ENCODE data around the gene HS3ST3B1.

The HS3ST3B1 gene

DNA sequence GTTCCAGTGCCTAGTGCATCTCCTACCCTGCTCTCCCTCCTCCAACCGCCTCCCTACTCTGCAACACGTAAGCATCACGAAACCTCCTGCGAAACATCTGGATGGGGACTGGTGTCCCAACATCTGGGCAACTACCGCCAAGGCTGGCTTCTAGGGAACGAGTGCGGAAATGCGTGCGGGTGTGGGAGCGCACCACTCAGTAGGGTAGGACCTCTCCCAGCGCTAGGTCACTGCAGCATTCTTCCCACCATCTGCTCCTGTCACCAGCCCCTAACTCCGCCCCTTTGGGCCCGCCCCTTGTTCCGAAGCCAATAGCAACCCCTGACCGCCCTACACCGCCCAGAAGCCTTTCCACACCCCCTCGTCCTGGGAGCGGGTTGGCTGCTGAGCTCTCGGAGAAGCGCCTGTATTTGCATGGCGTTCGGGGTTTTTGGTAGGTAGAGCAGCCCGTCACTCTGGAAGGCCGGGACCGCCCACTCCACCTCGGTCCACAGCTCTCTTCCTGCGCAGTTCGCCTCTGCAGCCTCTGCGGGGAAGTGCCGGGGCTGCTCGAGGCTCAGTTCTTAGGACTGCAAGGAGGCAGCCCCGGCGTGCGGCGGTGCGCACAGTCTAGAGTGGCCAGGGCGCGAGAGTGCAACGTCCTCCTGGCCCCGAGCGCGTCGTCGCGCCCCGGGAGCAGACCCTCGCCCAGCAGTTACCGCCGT is at the start of gene HS3ST3B1:
Gene HS3ST3B1 (plus strand): TSS at position 507 of the 704 bp plus-strand sequence. CDS start 438 bp downstream, outside the sequence.
- DNase-seq (ENCODE audit: low spot score): peak; percentile 97

DNA sequence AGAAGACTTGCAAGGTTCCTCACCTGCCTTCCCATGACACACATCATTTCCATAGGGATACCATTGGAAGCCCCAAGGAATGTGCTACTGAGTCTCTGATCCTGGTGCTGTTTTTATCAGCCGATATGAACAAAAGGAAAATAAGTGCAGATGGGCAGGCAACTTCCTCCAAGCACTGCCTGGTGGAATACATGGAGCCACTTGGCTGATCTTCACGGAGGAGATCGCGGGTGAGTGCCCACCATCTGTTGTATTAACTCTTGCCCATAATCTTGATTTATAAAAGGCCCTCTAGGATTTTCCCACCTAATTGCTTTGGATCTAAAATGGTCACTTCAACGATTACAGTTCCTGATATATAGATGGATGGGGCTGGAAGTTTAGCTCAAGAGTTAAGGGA is 39.5 kb upstream of the HS3ST3B1 start:
- DNase-seq (ENCODE audit: low spot score): no peak

DNA sequence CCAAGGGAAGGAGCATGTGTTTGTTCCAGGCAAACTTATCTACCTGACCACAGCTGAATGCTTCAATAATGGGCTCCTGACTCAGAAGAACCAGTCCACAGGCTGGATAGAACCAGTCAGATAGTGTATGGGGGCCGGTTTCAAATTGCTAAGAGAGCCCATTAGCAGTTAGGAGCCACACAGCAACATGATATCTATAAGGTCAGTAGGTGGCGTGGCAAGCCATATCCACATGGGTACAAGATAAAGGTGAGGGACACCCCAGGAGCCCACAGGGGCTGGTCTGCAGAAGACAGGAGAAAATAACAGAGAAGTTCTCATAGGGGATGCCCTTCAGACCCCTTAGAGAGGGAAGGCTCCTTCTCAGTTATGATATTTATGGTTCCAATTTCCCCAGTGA is 32.6 kb upstream of the HS3ST3B1 start:
- no peak for DNase-seq (ENCODE audit: low spot score)

DNA sequence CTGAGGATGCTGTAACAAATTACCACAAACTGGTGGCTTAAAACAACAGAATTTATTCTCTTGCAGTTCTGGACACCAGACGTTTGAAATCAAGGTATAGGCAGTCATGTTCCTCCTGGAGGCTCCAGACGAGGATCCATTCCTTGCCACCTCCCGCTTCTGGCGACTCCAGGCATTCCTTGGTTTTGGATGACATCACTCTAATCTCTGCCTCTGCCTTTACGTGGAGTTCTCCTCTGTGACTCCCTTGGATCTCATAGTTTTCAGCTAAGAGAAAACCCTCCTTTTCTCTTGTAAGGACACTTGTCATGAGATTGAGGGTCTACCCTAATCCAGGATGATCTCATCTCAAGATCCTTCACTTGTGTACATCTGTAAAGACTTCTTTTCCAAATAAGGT is 31.4 kb upstream of the HS3ST3B1 start:
- no peak for DNase-seq (ENCODE audit: low spot score)

DNA sequence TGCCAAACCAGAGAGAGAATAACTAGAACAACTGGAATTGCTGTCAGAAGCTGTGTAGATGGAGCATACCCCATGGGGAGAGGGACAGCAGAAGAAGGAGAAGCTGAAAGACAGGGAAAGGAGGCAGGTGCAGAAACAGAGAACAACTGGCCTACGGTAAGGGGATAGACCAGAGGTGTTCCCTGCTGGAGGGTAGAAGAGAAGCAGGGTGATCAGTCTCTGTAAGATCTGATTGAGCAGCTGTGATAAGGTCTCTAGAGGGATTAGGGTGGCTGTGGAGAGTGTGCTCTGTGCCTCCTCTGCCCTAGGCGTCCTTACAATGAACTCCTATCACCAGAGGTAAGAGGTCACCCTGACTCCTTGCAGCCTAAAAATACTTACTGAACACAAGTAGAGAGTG is 30.4 kb upstream of the HS3ST3B1 start:
- DNase-seq (ENCODE audit: low spot score): no peak

DNA sequence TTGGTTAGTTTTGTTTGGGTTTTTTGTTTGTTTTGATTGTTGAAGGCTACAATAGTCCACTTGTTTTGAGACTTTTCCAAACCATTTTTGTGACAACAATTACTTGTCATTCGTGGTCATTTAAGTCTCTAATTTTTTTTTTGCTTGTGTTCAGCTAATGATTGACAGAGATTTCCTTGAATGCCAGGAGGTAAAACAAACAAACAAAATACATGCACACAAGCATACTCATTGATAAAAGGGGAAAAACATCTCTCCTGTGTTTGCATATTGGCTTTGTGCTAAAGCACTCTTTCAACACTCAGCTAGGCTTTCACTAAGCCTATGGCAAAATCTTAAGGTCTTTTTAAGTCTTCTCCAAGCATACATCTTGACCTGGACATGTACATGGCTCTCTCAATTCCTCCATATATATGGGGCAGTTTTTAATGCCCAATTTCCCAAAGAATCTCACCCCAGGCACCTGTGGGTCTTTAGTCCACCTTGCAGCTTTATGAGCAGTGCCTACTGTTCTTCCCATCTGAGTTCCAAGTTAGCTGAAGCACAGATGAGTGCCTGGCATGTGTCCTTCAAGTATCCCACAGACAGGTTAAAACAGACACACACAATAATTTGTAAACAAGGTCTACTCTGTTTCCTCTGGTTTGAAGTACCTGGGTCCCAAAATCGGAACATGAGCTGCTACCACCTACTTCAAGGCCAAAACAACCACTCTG is 24.2 kb upstream of the HS3ST3B1 start:
- no peak for DNase-seq (ENCODE audit: low spot score)

DNA sequence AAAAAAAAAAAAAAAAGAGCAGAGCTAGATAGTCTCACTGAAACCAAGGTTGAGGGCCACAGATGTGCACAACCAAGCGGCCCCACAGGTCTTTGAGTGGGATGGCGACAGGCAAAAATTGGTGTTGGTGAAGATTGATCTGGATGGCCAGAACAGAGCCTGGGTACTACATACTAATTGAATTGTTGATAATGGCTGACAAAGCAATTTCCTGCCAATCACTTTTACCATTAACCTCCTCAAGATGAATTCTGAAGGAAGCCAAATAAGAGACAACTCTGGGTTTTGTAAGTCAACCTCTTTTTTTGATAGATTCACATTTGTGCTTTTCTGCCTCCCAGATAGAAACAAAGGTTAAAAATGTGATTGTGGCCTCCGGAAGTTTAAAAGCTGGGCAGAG is 19.4 kb upstream of the HS3ST3B1 start:
- DNase-seq (ENCODE audit: low spot score): no peak

DNA sequence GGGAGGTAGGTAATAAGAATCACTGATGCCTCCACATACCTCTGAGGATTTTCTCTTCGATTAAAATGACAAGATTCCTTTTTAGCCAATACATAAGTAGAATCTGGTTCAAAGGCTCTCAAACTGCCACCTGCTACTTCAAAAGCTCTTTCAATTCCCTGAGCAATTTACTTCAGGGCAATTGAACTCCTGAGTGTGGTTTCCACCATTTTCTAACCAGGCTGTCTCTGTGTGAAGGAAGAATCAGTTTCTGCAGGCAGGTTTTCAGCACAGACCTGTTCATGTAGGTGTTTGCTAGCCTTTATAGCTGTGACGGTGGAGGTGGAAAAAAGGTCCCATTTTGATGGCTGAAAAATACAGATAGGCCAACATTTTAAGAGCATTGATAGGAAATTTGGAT is 18.2 kb upstream of the HS3ST3B1 start:
- DNase-seq (ENCODE audit: low spot score): no peak

DNA sequence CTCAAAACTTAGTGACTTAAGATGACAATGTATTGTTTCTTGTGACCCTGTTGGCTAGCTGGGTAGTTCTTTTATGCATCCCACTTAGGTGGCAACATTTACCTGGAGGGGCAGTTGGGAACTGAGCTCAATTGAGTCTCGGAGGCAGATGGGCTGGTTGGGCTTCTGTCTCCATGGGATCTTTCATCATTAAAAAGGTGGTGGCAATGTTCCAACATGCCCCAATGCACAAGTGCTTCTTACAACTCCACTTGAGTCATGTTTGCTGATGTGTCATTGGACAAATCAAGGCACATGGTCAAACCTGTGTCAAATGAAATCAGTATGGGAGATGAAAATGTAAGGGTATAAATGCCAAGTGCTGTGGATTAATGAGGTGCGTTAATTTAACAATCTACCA is 11.7 kb upstream of the HS3ST3B1 start:
- no peak for DNase-seq (ENCODE audit: low spot score)

DNA sequence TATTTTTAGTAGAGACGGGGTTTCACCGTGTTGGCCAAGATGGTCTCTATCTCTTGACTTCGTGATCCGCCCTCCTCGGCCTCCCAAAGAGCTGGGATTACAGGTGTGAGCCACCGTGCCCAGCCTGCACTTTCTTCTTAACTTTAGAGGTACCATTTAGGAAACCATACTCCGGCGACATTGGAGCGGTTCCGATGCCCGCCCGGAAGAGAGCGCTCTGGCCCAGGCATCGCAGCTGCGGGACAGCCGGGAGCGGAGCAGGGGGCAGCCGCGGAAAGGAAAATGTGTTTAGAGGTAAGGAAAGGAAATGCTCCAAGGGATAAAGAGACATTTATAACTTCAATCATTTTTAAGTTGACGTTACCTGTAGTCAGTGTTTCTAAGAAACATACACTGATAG is 6.0 kb upstream of the HS3ST3B1 start:
- no peak for DNase-seq (ENCODE audit: low spot score)

DNA sequence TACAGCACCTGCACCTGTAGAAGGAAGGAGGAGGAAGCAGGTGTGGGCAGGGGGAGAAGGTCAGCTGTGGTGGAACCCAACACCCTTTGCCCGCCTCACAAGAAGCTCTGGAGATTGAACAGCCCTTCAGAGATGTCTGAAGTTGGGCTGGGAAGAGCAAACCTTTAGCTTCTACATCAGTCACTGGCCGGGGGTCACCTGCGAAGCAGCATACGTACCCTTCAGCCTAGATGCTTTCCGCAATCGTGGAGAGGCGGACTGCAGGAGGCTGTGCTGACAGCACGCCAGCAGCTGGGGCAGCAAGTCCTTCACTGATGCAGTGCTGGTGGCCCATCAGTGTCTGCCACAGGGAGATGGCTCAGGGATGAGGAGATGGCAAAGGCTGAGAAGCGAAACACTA is 5.2 kb upstream of the HS3ST3B1 start:
- no peak for DNase-seq (ENCODE audit: low spot score)

DNA sequence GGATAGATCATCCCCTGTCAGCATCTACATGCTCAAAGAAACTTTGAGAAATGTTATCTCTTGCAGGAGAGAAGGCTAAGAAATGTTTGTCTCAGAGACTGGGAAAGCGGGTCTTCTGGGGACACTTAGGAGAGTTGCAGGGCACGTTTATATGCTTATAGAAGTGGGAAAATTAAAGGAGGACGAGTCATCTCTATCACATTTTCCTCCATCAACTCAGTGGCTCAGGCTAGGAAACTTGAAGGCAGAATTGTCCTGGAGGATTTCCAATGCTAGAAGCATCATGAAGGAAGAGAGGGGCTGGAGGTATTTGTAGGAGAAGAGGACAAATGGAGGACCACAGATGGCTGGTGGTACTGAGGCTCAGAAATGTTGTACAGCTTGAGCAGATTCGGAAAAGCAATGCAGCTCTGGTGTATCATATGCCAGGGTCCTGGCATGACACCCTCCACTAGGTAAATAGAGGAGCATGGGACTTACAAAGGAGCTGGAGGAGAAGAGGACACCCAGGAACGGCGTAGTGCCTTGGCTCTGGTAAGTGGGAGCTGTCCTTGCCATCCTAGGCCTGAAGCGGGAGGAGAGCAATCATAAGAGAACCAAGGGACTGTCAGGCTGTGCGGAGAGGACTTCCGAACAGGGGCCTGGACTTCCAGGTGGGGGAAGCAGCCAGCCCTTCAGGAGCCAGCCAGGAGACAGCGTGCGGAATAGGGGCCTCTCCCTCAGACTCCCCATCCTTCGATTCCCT is 4.5 kb upstream of the HS3ST3B1 start:
- DNase-seq (ENCODE audit: low spot score): no peak

DNA sequence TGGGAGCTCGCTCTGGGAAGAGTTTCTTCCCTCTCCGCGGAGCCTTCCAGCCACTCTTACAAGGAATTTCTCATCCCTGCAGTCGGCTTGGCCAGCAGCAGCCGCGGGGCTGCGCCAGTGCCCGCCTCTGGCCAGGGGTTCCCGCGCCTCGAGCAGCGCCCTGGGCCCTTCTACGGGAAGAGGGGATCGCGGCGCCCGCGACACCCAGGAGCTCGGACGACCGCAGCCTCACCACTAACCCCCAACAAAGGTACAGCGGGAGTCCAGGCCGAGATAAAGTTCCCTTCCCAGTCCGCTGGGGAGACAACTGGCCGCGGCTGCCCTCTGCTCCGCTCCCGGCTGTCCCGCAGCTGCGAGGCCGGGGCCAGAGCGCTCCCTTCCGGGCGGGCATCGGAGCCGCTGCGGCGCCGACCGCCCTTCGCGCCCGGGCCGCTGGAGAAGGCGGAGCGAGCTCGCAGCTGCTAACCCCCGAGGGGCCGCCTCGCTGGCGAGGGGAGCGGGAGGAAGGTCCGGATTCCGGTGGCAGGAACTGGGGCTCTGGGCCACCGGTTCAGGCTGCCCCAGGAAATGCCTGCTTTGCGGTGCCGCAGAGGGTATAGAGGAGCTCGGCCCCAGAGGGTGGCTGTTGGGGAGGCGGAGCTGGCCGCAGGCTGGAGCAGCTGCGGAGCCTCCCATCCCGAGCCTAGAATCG is 3.6 kb upstream of the HS3ST3B1 start:
- peak; percentile 17 for DNase-seq (ENCODE audit: low spot score)

DNA sequence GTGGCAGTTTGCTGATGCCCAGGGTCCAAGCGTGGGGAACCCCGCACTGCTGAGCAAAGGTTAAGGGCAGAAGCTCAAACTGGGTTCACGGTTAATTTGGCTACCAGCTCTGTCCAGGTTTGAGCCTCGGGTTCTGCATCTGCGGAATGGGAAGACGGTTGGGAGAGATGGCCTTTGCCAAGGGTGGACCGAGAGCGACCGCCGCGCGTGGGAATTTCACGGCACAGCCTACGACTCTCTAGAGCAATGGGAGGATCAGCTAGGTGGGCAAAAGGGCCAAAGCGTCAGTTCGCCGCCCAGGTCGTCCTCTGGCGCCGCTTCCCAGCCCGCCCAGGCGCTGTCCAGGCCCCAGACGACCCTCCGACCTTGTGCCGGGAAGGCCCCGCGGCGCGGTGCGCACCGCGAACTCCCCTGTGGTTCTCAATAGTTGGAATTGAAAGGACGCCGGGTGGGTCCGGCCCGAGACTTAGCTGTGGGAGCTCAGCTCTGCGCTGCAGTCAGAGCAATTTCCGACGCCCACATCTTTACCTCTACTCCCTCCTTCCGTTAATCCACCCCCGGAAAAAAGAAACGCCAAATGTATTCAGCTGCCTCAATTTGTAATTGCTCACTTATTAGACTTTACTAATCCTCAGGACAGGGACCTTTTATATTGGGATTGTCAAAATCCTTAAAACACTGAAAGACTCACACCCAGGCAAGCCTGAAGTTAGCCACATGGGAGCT is 2.5 kb upstream of the HS3ST3B1 start:
- DNase-seq (ENCODE audit: low spot score): no peak

DNA sequence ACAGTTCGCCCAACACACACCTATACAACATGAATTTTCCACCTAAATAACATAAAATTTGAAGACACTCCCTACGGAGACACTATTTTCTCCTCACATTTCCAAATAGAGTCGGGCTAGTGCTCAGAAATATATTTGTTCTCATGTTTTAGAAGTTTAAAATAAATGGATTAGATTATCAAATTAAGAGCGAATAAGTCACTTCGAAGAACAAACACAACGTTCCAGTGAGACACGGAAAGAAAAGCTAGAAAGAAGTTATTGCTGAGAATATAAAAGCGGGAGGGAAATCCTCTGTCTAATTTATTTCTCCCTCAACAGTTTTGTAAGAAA is 2.0 kb upstream of the HS3ST3B1 start:
- no peak for DNase-seq (ENCODE audit: low spot score)

DNA sequence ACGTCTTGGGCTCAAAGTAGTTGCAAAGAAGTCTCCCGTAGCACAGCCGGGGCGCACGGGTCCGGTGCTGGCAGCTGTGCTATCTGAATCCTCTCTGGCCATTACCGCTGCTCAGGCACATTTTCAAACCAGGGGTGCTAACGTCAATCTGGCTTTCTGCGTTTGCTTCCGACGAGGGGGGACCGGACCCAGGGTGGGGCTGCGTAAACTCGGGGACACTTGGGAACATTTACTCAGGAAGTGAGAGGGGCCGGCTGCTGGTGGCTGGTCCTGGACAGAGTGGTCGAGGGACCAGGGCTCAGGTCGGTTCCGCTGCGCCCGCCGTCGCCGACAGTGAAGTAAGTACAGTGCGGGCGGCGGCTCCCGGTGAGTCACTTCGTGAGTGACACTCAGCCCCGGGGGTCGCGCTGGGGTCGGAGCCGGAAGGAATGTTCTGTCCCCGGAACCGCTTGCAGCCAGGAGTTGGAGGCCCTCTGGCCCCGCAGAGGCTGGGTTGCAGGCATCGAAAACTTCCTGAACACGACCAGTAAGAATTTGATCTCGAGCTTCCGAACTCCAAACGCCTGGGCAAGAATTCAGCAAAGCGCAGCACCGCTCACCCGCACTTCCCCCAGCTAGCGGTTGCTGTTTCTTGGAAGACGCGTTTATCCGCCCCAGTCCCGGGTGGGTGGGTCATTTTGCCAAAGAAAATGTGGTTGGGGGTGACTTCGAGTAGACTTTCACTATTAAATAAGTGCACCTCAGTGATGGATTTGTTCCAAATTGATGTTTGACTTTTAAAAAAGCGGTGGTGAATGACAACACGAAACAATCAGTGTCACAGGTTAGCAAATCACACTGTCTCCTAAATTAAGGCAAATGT is 1.4 kb upstream of the HS3ST3B1 start:
- DNase-seq (ENCODE audit: low spot score): no peak

DNA sequence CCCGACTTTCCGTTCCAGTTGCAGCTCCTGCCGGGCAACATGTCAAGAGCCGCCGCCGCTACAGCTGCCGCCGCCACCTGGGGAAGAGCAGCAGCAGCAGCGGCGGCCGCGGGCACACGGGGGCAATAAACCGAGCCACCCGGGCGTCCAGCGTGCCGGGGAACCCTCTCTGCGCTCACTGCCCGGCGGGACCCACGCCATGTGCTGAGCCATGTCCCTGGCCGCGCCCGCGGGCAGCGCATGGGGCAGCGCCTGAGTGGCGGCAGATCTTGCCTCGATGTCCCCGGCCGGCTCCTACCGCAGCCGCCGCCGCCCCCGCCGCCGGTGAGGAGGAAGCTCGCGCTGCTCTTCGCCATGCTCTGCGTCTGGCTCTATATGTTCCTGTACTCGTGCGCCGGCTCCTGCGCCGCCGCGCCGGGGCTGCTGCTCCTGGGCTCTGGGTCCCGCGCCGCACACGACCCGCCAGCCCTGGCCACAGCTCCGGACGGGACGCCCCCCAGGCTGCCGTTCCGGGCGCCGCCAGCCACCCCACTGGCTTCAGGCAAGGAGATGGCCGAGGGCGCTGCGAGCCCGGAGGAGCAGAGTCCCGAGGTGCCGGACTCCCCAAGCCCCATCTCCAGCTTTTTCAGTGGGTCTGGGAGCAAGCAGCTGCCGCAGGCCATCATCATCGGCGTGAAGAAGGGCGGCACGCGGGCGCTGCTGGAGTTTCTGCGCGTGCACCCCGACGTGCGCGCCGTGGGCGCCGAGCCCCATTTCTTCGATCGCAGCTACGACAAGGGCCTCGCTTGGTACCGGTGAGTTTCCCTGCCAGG is 604 bp downstream of the HS3ST3B1 start:
- no peak for DNase-seq (ENCODE audit: low spot score)

DNA sequence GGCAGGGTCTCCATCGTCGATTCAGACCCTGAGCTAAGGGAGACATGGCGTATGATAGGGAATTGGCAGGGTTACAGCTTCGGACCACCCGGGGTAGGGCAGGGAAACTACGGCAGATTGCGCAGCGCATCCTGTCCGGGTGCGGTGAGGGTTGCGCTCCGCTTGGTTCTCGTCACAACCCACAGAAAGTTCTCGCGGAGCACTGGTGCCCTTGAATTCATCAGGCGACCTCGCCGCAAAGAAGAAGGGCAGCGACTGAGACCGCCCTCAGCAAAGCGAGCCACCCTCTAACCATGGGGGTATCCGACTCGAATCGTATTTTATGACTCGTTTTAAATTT is 1.2 kb downstream of the HS3ST3B1 start:
- DNase-seq (ENCODE audit: low spot score): peak; percentile 20

DNA sequence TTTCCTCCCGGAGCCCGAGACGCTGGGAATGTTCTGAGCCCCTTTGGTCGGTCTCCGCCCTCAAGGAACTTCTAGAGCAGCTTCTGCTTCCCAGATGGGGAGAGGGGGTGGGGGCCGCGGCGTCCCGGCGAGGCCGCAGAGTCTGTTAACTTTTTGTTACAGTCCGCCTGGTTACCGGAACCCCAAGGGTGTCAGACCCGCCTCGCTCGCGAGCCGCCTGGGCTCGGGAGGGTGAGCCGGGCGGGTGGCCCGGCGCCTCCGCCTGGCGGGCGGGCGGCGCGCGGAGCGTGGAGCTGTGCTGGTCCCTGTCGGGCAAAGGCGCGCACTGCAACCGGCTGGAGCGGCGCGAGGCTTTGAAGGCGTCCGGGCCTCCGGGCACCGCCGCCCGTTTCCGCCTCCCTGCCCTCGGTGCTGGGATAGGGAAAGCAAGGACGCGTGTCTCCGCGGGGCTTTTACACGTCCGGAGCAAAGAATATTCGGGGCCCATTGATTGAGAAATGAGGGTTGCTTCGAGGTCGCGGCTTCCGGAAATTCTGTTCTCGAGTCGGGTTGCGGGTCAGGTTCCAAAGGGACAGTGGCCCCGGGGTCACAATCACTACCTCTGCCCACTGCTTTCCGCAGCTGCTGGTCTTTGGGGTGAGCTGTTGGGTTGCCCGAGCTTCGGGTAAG is 1.7 kb downstream of the HS3ST3B1 start:
- DNase-seq (ENCODE audit: low spot score): peak; percentile 77
